ENCODE data around the gene MATN4.

- TF ChIP-seq CTCF (IDR thresholded peaks at IDR 0.05) (no peak), POLR2A (IDR thresholded peaks at IDR 0.05) (no peak)
Observed at GRCh38 chr20:45318386-45318939, 10.4 kb upstream of the MATN4 start.

Measured in adrenal gland (tissue), 5 donors.